Liver (tissue), 3 donors: ENCODE data around the gene BEGAIN.

Source experiments
- EGR1 ChIP-seq, 2 donors: IDR thresholded peaks; 2 replicates each; pipeline ENCODE4 v1.6.1; 2016 to 2018; ENCODE audit warnings: antibody characterized with exemption in 2 of 2, low read depth in 2 of 2
- FOXA1 ChIP-seq: IDR thresholded peaks from 2 replicates; pipeline ENCODE4 v1.6.1; 2016; ENCODE audit warnings: antibody characterized with exemption
- GABPA ChIP-seq, 2 donors: IDR thresholded peaks in 1 of 2; conservative IDR thresholded peaks in 1 of 2; 2 replicates each; pipeline ENCODE4 v1.6.1; 2016; ENCODE audit warnings: antibody characterized with exemption in 2 of 2, mild to moderate bottlenecking in 1 of 2, moderate library complexity in 1 of 2
- HNF4A ChIP-seq, 2 donors: conservative IDR thresholded peaks; 2 replicates each; pipeline ENCODE4 v1.6.1; 2016; ENCODE audit warnings: antibody characterized with exemption in 2 of 2, mild to moderate bottlenecking in 2 of 2
- JUND ChIP-seq, 2 donors: IDR thresholded peaks; 2 replicates each; pipeline ENCODE4 v1.6.1; 2016; ENCODE audit warnings: antibody characterized with exemption in 2 of 2
- RAD21 ChIP-seq, 2 donors: IDR thresholded peaks; 2 replicates each; pipeline ENCODE4 v1.6.1; 2016; ENCODE audit warnings: antibody characterized with exemption in 2 of 2, mild to moderate bottlenecking in 2 of 2
- RXRA ChIP-seq, 2 donors: IDR thresholded peaks; 2 replicates each; pipeline ENCODE4 v1.6.1; 2017 to 2018; ENCODE audit warnings: antibody characterized with exemption in 2 of 2, mild to moderate bottlenecking in 1 of 2
- SP1 ChIP-seq: IDR thresholded peaks from 2 replicates; pipeline ENCODE4 v1.6.1; 2018; ENCODE audit warnings: antibody characterized with exemption, mild to moderate bottlenecking
- TAF1 ChIP-seq: conservative IDR thresholded peaks from 2 replicates; pipeline ENCODE4 v1.6.1; 2016; ENCODE audit warnings: antibody characterized with exemption, mild to moderate bottlenecking
- YY1 ChIP-seq: IDR thresholded peaks from 2 replicates; pipeline ENCODE4 v1.6.1; 2016; ENCODE audit warnings: antibody characterized with exemption, mild to moderate bottlenecking
- TF ChIP-seq, protein P1 (sequence below): fragments of 150-350 bp; IDR thresholded peaks from 2 replicates; pipeline ENCODE4 v1.5.1; 2017; ENCODE audit warnings: improper control_type of control experiment, low read depth, low read length; ENCODE audit not compliant: missing input control
- TF ChIP-seq, protein P2 (sequence below): IDR thresholded peaks from 2 replicates; pipeline ENCODE4 v1.6.1; 2016; ENCODE audit warnings: antibody characterized with exemption
- TF ChIP-seq, protein P3 (sequence below): IDR thresholded peaks from 2 replicates; pipeline ENCODE4 v1.6.1; 2016; ENCODE audit warnings: antibody characterized with exemption
- TF ChIP-seq, protein P4 (sequence below): IDR thresholded peaks from 2 replicates; pipeline ENCODE4 v1.6.1; 2016; ENCODE audit warnings: antibody characterized with exemption, mild to moderate bottlenecking
- donor health status: healthy.
- donor health status: healthy.

DNA sequence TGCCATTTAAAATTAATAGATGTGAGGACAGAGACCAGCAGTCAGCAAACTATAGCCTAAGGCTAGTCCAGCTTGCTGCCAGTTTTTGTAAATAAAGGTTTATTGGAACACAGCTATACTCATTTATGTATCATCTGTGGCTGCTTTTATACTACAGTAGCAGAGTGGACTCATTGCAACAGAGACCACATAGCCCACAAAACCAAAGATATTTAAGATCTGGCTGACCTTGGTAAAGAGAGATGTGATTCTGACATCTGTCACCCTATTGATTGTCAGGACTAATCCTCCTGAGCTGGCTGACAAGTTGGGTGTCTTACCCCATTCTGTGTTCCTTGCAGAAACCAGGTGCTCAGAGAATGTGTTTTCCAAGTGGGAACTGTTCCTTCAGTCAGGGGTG is 99.9 kb downstream of the BEGAIN start:
- TF ChIP-seq, protein P1, sequence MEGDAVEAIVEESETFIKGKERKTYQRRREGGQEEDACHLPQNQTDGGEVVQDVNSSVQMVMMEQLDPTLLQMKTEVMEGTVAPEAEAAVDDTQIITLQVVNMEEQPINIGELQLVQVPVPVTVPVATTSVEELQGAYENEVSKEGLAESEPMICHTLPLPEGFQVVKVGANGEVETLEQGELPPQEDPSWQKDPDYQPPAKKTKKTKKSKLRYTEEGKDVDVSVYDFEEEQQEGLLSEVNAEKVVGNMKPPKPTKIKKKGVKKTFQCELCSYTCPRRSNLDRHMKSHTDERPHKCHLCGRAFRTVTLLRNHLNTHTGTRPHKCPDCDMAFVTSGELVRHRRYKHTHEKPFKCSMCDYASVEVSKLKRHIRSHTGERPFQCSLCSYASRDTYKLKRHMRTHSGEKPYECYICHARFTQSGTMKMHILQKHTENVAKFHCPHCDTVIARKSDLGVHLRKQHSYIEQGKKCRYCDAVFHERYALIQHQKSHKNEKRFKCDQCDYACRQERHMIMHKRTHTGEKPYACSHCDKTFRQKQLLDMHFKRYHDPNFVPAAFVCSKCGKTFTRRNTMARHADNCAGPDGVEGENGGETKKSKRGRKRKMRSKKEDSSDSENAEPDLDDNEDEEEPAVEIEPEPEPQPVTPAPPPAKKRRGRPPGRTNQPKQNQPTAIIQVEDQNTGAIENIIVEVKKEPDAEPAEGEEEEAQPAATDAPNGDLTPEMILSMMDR = no peak
- no peak for TF ChIP-seq RAD21 (IDR thresholded peaks at IDR 0.05)
- no peak for TF ChIP-seq YY1
- TF ChIP-seq EGR1 (IDR thresholded peaks at IDR 0.05; ENCODE audit: low read depth in 2 of 2) = no peak
- TF ChIP-seq, protein P2, sequence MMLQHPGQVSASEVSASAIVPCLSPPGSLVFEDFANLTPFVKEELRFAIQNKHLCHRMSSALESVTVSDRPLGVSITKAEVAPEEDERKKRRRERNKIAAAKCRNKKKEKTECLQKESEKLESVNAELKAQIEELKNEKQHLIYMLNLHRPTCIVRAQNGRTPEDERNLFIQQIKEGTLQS = no peak
- no peak for TF ChIP-seq TAF1
- TF ChIP-seq, protein P3, sequence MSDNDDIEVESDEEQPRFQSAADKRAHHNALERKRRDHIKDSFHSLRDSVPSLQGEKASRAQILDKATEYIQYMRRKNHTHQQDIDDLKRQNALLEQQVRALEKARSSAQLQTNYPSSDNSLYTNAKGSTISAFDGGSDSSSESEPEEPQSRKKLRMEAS = no peak
- TF ChIP-seq, protein P4, sequence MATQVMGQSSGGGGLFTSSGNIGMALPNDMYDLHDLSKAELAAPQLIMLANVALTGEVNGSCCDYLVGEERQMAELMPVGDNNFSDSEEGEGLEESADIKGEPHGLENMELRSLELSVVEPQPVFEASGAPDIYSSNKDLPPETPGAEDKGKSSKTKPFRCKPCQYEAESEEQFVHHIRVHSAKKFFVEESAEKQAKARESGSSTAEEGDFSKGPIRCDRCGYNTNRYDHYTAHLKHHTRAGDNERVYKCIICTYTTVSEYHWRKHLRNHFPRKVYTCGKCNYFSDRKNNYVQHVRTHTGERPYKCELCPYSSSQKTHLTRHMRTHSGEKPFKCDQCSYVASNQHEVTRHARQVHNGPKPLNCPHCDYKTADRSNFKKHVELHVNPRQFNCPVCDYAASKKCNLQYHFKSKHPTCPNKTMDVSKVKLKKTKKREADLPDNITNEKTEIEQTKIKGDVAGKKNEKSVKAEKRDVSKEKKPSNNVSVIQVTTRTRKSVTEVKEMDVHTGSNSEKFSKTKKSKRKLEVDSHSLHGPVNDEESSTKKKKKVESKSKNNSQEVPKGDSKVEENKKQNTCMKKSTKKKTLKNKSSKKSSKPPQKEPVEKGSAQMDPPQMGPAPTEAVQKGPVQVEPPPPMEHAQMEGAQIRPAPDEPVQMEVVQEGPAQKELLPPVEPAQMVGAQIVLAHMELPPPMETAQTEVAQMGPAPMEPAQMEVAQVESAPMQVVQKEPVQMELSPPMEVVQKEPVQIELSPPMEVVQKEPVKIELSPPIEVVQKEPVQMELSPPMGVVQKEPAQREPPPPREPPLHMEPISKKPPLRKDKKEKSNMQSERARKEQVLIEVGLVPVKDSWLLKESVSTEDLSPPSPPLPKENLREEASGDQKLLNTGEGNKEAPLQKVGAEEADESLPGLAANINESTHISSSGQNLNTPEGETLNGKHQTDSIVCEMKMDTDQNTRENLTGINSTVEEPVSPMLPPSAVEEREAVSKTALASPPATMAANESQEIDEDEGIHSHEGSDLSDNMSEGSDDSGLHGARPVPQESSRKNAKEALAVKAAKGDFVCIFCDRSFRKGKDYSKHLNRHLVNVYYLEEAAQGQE = no peak
- no peak for TF ChIP-seq JUND (IDR thresholded peaks at IDR 0.05)
- no peak for TF ChIP-seq HNF4A (conservative IDR thresholded peaks at IDR 0.05)
- TF ChIP-seq RXRA (IDR thresholded peaks at IDR 0.05) = no peak
- TF ChIP-seq GABPA (IDR thresholded peaks at IDR 0.05 in 1 of 2, conservative IDR thresholded peaks at IDR 0.05 in 1 of 2) = no peak
- TF ChIP-seq FOXA1 = no peak
- no peak for TF ChIP-seq SP1
